Activated T-cell treated with anti-CD3 and anti-CD28 coated beads, Interleukin-2, amount 50 U/mL, for 48 hours (primary cell): ENCODE data around the gene ATP1A4.
A peak's percentile ranks its signal among the peaks of the same experiment; 100 is the strongest.
"Not testable (repeated sequence)": the region's sequence is repeated elsewhere in the genome, so short reads cannot be mapped to it uniquely, and the experiment has no call there.

Source experiments
- DNase-seq, 2 experiments: peaks; one replicate each; pipeline ENCODE4 v3.0.0-alpha.2; 2020

Gene ATP1A4

GRCh38 chr1:160151303-160151702 is at the start of gene ATP1A4:
TSS of gene ATP1A4 (plus strand) at chr1:160151603. CDS start at chr1:160152041, 438 bp downstream.
- no peak for DNase-seq

DNA sequence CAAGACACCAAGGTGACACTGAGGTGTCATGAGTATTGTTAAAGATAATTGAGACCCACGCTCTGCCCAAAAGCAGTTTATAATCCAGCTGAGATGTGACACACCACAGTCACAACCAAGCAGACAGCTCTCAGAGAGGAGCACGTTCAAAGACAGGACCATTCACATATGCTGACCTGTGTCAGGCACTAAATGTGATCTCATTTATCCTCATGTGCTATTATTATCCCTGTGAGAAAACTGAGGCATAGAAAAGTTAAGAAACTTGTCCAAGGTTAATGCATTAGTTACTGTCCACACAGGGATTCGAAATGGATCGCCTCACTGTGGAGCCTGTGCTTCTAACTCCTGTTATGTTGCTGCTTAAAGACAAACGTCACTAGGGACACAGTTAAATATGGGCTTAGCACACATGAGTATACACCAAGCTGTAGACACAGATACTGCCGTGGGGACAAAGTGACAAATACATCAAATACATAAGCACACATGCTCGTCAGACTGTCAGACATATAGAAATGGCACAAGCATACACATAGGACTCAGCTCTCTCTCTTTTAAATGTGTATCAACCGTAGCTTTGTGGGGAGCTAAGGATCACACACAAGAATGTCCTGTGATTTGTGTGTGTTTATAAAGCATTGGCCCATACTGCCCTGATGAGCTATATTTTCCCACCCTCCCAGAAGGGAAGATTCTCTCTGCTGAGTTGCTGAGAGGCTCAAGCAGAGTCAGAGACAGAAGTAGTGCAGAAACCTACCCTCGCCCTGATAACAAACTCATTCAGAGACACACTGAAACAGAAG is 49.5 kb upstream of the ATP1A4 start:
- no peak for DNase-seq

- DNase-seq, result no peak
Measured at GRCh38 chr1:160103658-160104408, 47.6 kb upstream of the ATP1A4 start.

GRCh38 chr1:160104486-160104885 is 46.9 kb upstream of the ATP1A4 start:
- DNase-seq, result no peak

- DNase-seq, result no peak
Measured at GRCh38 chr1:160105155-160105554, 46.2 kb upstream of the ATP1A4 start.

DNA sequence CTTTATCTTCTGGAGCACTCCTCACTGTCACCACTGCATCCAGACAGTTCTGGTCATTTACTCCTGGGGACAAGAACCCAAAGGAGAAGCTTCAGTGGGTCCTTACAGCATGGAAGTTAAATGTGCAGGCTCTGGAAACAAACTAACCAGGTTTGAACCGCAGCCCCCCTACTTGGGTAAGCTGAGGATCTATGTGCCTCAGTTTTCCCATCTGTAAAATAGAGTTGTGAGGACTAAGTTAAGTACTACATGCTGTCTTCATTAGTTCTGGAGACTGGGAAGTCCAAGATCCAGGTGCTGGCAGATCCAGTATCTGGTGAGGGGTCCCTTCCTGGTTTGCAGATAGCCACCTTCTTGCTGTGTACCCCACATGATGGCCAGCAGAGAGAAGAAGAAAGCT is 43.9 kb upstream of the ATP1A4 start:
- no peak for DNase-seq

- DNase-seq, result peak; percentile 42 to 50
Measured at GRCh38 chr1:160108888-160109662, 42.3 kb upstream of the ATP1A4 start.

DNA sequence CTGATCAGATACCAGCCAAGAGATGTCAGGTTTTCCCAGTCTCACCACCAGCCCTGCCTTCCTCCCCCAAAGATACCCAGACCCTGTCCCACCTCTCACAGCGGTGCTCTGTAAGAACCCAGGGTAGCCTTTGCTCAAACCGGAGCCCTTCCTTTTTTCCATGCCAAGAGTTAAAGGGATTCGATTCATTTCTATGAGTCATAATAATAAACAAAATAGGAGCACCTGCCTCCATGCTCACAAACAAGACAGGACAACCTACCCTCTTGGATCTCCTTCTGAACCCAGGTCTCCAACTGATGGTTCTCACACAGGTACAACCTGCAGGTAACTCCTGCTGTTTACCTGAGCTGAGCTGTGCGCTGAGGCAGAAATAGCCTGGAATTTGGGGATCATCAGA is 41.7 kb upstream of the ATP1A4 start:
- DNase-seq, result no peak

DNA sequence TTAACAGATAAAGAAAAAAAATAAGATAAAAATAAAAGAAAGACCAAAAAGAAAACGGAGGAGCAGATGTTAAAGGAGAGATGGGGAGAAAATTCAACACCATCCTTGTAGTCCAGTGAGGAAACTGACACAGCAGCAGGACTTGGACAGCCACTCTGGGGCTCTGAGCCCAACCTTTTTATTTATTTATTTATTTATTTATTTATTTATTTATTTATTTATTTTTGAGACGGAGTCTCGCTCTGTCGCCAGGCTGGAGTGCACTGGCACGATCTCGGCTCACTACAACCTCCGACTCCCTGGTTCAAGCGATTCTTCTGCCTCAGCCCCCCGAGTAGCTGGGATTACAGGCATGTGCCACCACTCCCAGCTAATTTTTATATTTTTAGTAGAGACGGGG is 39.9 kb upstream of the ATP1A4 start:
- DNase-seq, result not testable (repeated sequence)

- no peak for DNase-seq
Measured at GRCh38 chr1:160112357-160112756, 39.0 kb upstream of the ATP1A4 start.

- DNase-seq, result no peak
Measured at GRCh38 chr1:160113407-160113806, 38.0 kb upstream of the ATP1A4 start.

DNA sequence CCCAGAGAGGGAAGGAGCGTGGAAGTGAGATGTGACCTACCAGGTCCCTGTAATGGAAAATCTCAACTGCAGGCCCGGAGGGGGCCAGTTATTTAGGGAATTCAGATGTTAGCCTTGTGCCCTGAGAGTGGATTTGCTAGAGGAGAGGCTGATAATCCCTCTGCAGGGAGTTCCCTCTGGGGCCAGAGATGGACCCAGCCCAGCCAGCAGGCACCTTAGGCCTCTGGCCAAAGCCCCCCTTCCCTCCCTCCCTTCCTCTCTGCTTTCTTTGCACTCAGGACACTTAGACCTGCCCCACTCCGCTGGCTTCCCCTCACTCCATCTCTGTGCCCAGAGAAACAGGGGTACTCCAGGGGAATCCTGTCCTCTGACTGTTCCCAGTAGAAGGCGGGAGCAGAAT is 37.3 kb upstream of the ATP1A4 start:
- DNase-seq, result no peak

DNA sequence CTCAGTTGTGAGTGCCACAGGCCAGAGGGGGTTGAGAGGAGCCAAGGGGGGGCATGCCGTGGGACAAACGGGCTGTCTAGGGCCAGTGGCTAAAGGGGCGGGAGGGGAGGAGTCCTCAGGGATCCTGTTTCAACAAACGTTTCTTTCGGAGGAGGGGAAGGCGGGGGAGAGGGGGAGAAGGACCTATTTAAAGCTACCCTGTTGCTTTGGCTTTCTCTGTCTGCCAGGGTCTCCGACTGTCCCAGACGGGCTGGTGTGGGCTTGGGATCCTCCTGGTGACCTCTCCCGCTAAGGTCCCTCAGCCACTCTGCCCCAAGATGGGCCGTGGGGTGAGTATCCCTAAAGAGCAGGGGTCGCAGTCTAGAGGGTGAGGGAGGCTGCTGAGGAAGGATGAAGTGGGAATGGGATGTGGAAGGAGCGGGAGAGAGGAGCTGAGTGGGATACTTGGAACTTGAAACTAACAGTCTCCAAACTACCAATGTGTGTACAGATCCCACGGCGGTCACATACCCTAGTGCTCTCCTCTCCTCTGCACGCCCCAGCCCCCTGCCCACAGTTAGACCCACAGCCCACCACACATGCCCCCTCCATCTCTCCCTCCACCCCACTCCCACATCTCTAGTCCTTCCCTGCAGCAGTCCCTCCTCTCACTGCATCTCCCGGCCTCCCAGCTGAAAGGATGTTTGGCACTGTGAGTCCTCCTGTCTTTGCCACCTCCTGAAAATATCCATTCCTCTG is 35.7 kb upstream of the ATP1A4 start, which contains the start of gene ATP1A2:
Gene ATP1A2 (plus strand): TSS at position 215 of the 738 bp plus-strand sequence. CDS start 103 bp downstream, at position 318.
- no peak for DNase-seq

DNA sequence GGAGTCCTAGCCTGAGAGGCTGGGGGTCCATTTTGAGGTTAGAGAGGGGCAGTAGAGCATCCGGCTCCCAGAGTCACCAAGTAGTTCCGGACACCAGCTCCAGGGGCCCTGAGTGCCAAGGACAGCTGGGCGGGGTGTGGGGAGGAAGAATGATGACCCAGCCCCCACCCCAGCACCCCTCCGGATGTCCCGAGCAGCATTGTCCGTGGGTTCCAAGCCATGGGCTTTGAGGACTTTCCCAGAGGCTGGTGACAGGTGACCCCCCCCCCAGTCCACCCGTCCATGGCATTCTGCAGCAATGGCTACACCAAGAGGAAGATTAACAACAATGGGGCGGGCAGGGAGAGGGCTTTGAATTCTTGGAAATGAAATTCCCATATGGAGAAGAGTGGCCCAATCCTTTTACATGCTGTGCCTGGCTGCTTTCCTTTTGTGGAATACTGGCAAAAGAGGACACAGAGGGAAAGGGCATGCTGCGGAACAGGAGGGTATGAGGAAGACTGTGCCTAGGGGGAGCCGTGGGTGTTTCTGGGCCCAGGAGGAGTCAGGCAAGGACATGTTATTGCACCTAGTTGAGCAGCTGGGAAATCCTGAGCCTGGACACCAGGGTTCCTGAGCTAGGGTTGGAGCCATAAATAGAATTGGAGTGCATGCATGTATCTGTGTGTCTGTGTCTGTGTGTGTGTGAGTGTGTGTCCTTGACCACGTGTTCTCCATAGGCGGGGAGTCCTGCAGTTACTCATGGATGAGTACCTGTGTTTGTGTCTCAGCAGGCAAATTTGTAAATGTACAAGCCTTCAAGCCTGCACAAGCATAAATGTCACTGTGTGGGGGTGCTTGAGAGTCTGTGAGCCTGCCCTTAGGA is 34.9 kb upstream of the ATP1A4 start:
- no peak for DNase-seq

DNA sequence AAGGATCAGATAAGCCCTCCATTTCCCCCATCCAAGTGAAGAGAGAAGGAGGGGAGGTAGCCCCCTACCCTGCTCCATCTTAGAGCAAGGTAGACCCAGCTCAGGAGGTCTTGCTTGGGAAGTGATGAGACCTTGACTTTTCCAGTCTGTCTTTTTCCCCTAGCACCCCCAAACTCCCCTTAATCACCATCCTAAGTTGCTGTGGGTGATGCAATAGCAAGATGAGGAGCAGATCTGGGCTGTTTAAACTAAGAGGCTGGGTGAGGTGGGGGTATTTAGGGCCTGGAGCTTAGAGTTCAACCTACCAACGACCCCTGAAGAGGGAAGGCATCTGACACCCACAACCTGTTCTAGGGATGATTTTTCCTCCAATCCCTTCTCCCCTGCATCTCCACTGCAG is 34.1 kb upstream of the ATP1A4 start:
- no peak for DNase-seq

GRCh38 chr1:160117709-160118183 is 33.7 kb upstream of the ATP1A4 start:
- DNase-seq, result no peak

- DNase-seq, result no peak
Measured at GRCh38 chr1:160118928-160119327, 32.5 kb upstream of the ATP1A4 start.

GRCh38 chr1:160120797-160121196 is 30.6 kb upstream of the ATP1A4 start:
- no peak for DNase-seq

DNA sequence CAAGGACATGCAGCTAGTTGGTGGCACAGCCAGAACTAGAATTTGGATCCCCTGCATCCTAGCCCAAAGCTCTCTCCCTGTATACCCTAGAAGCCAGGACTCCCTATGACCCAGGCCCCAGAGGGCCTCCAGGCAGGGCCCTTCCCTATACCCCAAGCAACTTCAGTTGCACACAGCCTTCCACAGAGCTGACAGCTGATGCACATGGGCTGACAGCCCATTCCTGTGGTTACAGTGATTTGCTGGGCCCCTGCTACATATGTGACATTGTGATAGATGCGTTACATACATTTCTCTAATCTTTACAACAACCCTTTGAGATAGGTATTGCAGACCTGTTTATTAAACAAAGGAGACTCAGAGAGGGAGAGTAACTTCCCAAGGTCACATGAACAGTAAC is 30.0 kb upstream of the ATP1A4 start:
- no peak for DNase-seq

DNA sequence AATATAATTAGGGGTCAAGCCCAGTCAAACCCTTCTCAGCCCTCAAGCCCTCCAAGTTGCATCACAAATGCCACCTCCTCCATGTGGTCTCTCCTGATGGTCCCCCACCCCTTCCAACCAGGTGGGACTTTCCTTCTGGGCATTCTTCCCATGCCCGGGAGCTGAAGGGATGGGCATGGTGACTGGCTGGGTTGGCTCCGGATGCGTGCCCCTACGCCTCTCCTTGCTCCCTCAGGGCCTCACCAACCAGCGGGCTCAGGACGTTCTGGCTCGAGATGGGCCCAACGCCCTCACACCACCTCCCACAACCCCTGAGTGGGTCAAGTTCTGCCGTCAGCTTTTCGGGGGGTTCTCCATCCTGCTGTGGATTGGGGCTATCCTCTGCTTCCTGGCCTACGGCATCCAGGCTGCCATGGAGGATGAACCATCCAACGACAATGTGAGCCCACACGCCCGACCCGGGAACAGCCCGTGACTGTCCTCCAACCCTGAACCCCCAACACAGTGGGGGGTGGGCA is 28.4 kb upstream of the ATP1A4 start:
- DNase-seq, result no peak

DNA sequence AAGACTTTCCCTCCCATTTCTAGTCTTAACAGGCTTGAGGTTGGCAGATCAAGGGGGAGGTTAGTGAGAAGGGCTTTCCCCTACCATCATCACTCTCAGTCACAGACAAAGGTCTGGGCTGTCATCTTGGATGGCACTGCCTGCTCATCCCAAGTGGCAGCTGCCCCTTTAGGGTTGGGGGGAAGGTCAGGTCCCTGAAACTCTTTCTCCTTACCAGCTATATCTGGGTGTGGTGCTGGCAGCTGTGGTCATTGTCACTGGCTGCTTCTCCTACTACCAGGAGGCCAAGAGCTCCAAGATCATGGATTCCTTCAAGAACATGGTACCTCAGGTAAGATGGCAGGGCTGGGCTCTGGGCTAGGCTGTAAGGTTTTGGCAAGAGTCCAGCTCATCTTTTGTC is 27.7 kb upstream of the ATP1A4 start:
- no peak for DNase-seq
